Endothelial cell of umbilical vein (primary cell): ENCODE measurements around the gene SASH3. TPM values are rescaled to one million over a fixed set of nuclear protein-coding genes. Genes with fewer than 3 reads are reported as not detected.
"Not testable (repeated sequence)": the region's sequence is repeated elsewhere in the genome, so short reads cannot be mapped to it uniquely, and the experiment has no call there.

Experiments
- BruUV-seq: library from RNA; stranded (reverse); fragments of 400-500 nt; replicated peaks from 2 replicates; lab custom pipeline; 2021; lab: Mats Ljungman, UMichigan
- CTCF ChIA-PET: fragments of 300-600, 350-600 bp; sonication (Branson Sonifier 250); formaldehyde crosslinking; loops from one replicate; lab custom pipeline; 2021; ENCODE audit warnings: antibody characterized with exemption, inconsistent platforms; lab: Charles Lee
- POLR2A ChIA-PET: fragments of 300-600, 350-600 bp; sonication (Branson Sonifier 250); formaldehyde crosslinking; loops from one replicate; lab custom pipeline; 2021; ENCODE audit warnings: antibody characterized with exemption, inconsistent platforms; lab: Charles Lee
- DNase-seq: peaks from one replicate; pipeline ENCODE4 v3.0.0-alpha.2; 2011; ENCODE audit warnings: low read depth, low spot score
- FAIRE-seq: peaks from 2 replicates; lab custom pipeline; 2011; peaks lifted over from hg19 to GRCh38; lab: Jason Lieb, UNC
- H2AFZ ChIP-seq: 2 replicates; pipeline ENCODE4 v1.6.0; 2012; ENCODE audit warnings: low read depth, low read length, control low read depth, inconsistent platforms
- H3K27ac ChIP-seq: 2 replicates; pipeline ENCODE4 v1.5.1; 2011; ENCODE audit warnings: low read depth, mild to moderate bottlenecking, control low read depth, low read length, moderate library complexity; ENCODE audit not compliant: insufficient read depth
- H3K27me3 ChIP-seq, 2 experiments: 2 replicates each; pipeline versions ENCODE4 v1.6.0 to v1.6.1; 2011; ENCODE audit warnings: low read length in 2 of 2, mixed read lengths in 1 of 2; ENCODE audit not compliant: control insufficient read depth in 2 of 2, insufficient read depth in 2 of 2
- H3K36me3 ChIP-seq, 2 experiments: 2 replicates in 1 of 2; 3 replicates in 1 of 2; pipeline ENCODE4 v1.5.1; 2011; ENCODE audit warnings: low read length in 2 of 2, mild to moderate bottlenecking in 1 of 2, moderate library complexity in 1 of 2; ENCODE audit not compliant: control insufficient read depth in 2 of 2, insufficient read depth in 2 of 2; ENCODE audit errors: extremely low read depth in 1 of 2
- H3K4me1 ChIP-seq: 3 replicates; pipeline ENCODE4 v1.5.1; 2011; ENCODE audit warnings: mild to moderate bottlenecking, low read length; ENCODE audit not compliant: control insufficient read depth, insufficient read depth; ENCODE audit errors: extremely low read depth
- H3K4me2 ChIP-seq: 2 replicates; pipeline ENCODE4 v1.6.1; 2011; ENCODE audit warnings: low read length, control low read depth, mixed read lengths; ENCODE audit not compliant: insufficient read depth
- H3K4me3 ChIP-seq, 3 experiments: fragments of 200-600 bp in 1 of 3; sonication (generic), shearing (Covaris generic) in 1 of 3; replicated peaks in 1 of 3; 2 replicates each; pipeline ENCODE4 v1.5.1; 2011 to 2016; ENCODE audit warnings: control low read depth in 3 of 3, low read length in 3 of 3, mild to moderate bottlenecking in 2 of 3, inconsistent platforms in 1 of 3, low read depth in 1 of 3, moderate library complexity in 1 of 3; ENCODE audit not compliant: insufficient read depth in 1 of 3
- H3K79me2 ChIP-seq: 2 replicates; pipeline ENCODE4 v1.6.0; 2012; ENCODE audit warnings: low read length, inconsistent platforms; ENCODE audit not compliant: control insufficient read depth, insufficient read depth
- H3K9ac ChIP-seq: replicated peaks from 2 replicates; pipeline ENCODE3; 2011; ENCODE audit warnings: low read length, control low read depth; ENCODE audit not compliant: insufficient read depth; ENCODE audit errors: extremely low read depth
- H3K9me1 ChIP-seq: replicated peaks from 3 replicates; pipeline ENCODE4 v1.6.0; 2011; ENCODE audit warnings: mild to moderate bottlenecking, low read length; ENCODE audit not compliant: control insufficient read depth, insufficient read depth; ENCODE audit errors: extremely low read depth
- H3K9me3 ChIP-seq: replicated peaks from 2 replicates; pipeline ENCODE4 v1.5.1; 2012; ENCODE audit warnings: low read length, inconsistent platforms; ENCODE audit not compliant: control insufficient read depth, insufficient read depth
- H4K20me1 ChIP-seq: replicated peaks from 2 replicates; pipeline ENCODE3; 2011; ENCODE audit warnings: mild to moderate bottlenecking, low read length; ENCODE audit not compliant: control insufficient read depth, insufficient read depth; ENCODE audit errors: extremely low read depth
- EZH2 ChIP-seq: IDR thresholded peaks from 2 replicates; pipeline ENCODE4 v1.6.1; 2012; ENCODE audit warnings: borderline replicate concordance, low read depth, mild to moderate bottlenecking, moderate library complexity, low read length, inconsistent platforms; ENCODE audit not compliant: severe bottlenecking
- FOS ChIP-seq: IDR thresholded peaks from 2 replicates; pipeline ENCODE4 v1.6.1; 2011; ENCODE audit warnings: mild to moderate bottlenecking, low read length, moderate library complexity, borderline replicate concordance; ENCODE audit not compliant: insufficient read depth
- GATA2 ChIP-seq: IDR thresholded peaks from 2 replicates; pipeline ENCODE4 v1.7.0; 2011; ENCODE audit warnings: low read depth, mild to moderate bottlenecking, moderate library complexity, mixed read lengths, low read length; ENCODE audit not compliant: insufficient read length, insufficient read depth
- JUN ChIP-seq: IDR thresholded peaks from 2 replicates; pipeline ENCODE4 v1.6.1; 2011; ENCODE audit warnings: borderline replicate concordance, low read depth; ENCODE audit not compliant: insufficient read length, insufficient read depth
- MYC ChIP-seq: IDR thresholded peaks from one replicate; pipeline ENCODE4 v1.6.1; 2011; ENCODE audit warnings: mild to moderate bottlenecking, low read depth, low read length
- POLR2A ChIP-seq: IDR thresholded peaks from 2 replicates; pipeline ENCODE4 v1.6.1; 2012; ENCODE audit warnings: low read depth, mild to moderate bottlenecking, control low read depth, low read length
- POLR2AphosphoS5 ChIP-seq: IDR thresholded peaks from 2 replicates; pipeline ENCODE4 v1.6.1; 2012; ENCODE audit warnings: low read depth, mild to moderate bottlenecking, control low read depth, low read length, moderate library complexity; ENCODE audit not compliant: insufficient read depth
- dilution Hi-C: fragments of 300-500 bp; cut with MboI; formaldehyde crosslinking; loops from one replicate; pipeline ENCODE4 v1.15.0; 2019; ENCODE audit warnings: low sequenced_read_pairs; ENCODE audit not compliant: extremely low pct_ligation_motif_present
- intact Hi-C: fragments of 100-400 bp; cut with micrococcal nuclease; formaldehyde crosslinking; loops from one replicate; pipeline ENCODE4 v1.10.0; 2022
- polyA plus RNA-seq, 4 experiments: library from polyadenylated mRNA; depleted of rRNA in 3 of 4; stranded (reverse) in 3 of 4; unstranded in 1 of 4; fragments of >200 nt; gene quantifications; 2 replicates each; pipeline versions ENCODE4 v1.2.1 to v1.2.3, GENCODE V29; 2011 to 2012; ENCODE audit warnings: missing spikeins in 1 of 4
- total RNA-seq: library from RNA; stranded (reverse); gene quantifications from 2 replicates; pipeline ENCODE4 v1.2.3, GENCODE V29; 2021
- TF ChIP-seq, protein P1 (sequence below), 2 donors: IDR thresholded peaks; 1 replicate in 1 of 2; 2 replicates in 1 of 2; pipeline ENCODE4 v1.5.1; 2011; ENCODE audit warnings: low read length in 2 of 2, mild to moderate bottlenecking in 2 of 2, moderate library complexity in 2 of 2, control low read depth in 1 of 2, inconsistent platforms in 1 of 2, low read depth in 1 of 2; ENCODE audit not compliant: insufficient read depth in 1 of 2; ENCODE audit errors: extremely low read depth in 1 of 2
- TF ChIP-seq, protein P2 (sequence below): IDR thresholded peaks from 2 replicates; pipeline ENCODE4 v1.6.1; 2011; ENCODE audit not compliant: insufficient read depth, insufficient read length

SASH3 gene
- total and polyA plus RNA-seq, 2 donors (not counting 3 experiments of a cell fraction or from before 2014, with no cell fraction given), result not detected

DNA sequence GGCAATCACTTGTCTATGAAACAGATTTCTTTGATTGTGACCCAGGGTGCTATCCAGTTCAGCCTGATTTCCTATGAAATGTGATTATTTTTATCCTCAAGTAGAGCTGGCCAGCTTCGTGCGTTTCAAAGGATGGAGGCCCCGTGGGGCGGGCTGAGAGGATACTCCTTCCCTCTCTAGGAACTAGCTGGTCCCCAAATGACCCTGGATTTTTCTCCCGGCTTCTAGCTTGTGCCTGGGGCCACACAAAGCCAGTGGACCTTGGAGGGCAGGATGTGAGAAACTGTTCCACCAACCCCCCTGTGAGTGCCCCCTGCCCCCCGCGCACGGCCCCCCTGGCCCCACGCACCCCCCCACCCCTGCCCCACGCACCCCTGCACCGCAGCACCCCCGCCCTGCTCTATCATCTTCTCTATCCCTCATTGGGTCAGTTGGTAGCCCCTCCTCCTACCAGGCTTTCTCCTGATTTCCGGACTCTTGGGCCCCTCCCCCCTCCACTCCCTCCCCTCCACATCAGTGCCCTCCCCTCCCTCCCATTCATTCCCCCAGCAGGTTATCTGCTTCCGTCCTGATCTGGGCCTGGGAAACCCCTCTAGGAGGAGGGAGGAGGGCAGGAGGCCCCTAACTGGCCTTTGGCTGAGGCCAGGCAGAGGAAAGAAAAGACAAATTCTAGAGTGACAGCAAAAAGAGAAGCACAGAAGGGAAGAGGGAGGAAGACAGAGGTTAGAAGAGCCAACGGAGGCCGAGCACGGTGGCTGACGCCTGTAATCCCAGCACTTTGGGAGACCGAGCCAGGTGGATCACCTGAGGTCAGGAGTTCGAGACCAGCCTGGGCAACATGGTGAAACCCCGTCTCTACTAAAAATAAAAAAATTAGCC lies 37.6 kb upstream of the SASH3 start:
- BruUV-seq, result no TSS peak
- no peak overlapping the region for H2AFZ ChIP-seq
- CTCF ChIA-PET, result no interaction called here

DNA sequence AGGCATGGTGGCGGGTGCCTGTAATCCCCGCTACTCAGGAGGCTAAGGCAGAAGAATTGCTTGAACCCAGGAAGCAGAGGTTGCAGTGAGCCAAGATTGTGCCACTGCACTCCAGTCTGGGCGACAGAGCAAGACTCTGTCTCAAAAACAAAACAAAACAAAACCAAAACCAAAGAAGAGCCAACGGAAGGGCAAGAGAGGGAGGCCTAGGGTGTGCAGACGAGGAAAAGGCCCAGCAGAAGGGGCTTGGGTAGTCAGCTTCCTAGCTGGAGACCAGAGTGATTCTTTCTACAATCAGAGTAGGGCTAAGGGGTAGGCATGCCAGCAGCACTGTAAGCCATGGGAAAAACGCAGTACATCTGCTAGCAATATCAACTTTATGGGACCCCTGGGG lies 37.0 kb upstream of the SASH3 start:
- H3K4me2 ChIP-seq, H4K20me1 ChIP-seq, H3K27ac ChIP-seq, H3K79me2 ChIP-seq, H3K4me3 ChIP-seq, H3K4me1 ChIP-seq, H3K36me3 ChIP-seq, H3K9me3 ChIP-seq, DNase-seq, CTCF ChIA-PET, POLR2A ChIA-PET, H3K9me1 ChIP-seq, H3K9ac ChIP-seq, intact Hi-C loops, FAIRE-seq, H2AFZ ChIP-seq, H3K27me3 ChIP-seq, dilution Hi-C loops, BruUV-seq: not testable (repeated sequence)

More for the DNA sequence above, 37.6 kb upstream of the SASH3 start:
- TF ChIP-seq POLR2A (no peak), JUN (no peak), POLR2AphosphoS5 (no peak), GATA2 (no peak), FOS (no peak), EZH2 (no peak), MYC (no peak)
- TF ChIP-seq, protein P1, sequence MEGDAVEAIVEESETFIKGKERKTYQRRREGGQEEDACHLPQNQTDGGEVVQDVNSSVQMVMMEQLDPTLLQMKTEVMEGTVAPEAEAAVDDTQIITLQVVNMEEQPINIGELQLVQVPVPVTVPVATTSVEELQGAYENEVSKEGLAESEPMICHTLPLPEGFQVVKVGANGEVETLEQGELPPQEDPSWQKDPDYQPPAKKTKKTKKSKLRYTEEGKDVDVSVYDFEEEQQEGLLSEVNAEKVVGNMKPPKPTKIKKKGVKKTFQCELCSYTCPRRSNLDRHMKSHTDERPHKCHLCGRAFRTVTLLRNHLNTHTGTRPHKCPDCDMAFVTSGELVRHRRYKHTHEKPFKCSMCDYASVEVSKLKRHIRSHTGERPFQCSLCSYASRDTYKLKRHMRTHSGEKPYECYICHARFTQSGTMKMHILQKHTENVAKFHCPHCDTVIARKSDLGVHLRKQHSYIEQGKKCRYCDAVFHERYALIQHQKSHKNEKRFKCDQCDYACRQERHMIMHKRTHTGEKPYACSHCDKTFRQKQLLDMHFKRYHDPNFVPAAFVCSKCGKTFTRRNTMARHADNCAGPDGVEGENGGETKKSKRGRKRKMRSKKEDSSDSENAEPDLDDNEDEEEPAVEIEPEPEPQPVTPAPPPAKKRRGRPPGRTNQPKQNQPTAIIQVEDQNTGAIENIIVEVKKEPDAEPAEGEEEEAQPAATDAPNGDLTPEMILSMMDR (IDR thresholded peaks at IDR 0.05; ENCODE audit: extremely low read depth in 1 of 2, insufficient read depth in 1 of 2, low read depth in 1 of 2, low read length in 2 of 2), result no peak
- TF ChIP-seq, protein P2, sequence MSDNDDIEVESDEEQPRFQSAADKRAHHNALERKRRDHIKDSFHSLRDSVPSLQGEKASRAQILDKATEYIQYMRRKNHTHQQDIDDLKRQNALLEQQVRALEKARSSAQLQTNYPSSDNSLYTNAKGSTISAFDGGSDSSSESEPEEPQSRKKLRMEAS, result no peak
- POLR2A ChIA-PET, result no interaction called here
- no peaks in the 10 kb centered on the region for H3K9me1 ChIP-seq
- no peak for FAIRE-seq
- H3K27me3 ChIP-seq, result no peaks in the 10 kb centered on the region
- intact Hi-C loops, result no loop called here
- no peak overlapping the region for H3K27ac ChIP-seq
- no peak overlapping the region for H3K4me3 ChIP-seq
- H3K4me1 ChIP-seq, result no peaks in the 10 kb centered on the region
- H3K4me2 ChIP-seq, result no peak overlapping the region
- dilution Hi-C loops, result no loop called here
- H4K20me1 ChIP-seq, result no peaks in the 10 kb centered on the region
- no peaks in the 10 kb centered on the region for H3K9me3 ChIP-seq
- no peaks in the 10 kb centered on the region for H3K79me2 ChIP-seq
- no peak for DNase-seq
- no peak overlapping the region for H3K9ac ChIP-seq
- no peaks in the 10 kb centered on the region for H3K36me3 ChIP-seq
